H9 (cell line): Measurements from ENCODE around the gene UGT2B15. TPM values are rescaled to one million over a fixed set of nuclear protein-coding genes. Genes with fewer than 3 reads are reported as not detected.
"Not testable (repeated sequence)": the region's sequence is repeated elsewhere in the genome, so short reads cannot be mapped to it uniquely, and the experiment has no call there.

ENCODE experiments used
- DNase-seq: peaks from one replicate; pipeline ENCODE4 v3.0.0-alpha.2; 2017
- H2AFZ ChIP-seq: one replicate; pipeline ENCODE4 v1.6.1; 2013; ENCODE audit warnings: mild to moderate bottlenecking, low read length, control low read depth, moderate library complexity
- H2AK5ac ChIP-seq: 2 replicates; pipeline ENCODE4 v1.6.1; 2013; ENCODE audit warnings: low read length, control low read depth, mixed read lengths; ENCODE audit not compliant: insufficient read length
- H2BK120ac ChIP-seq: one replicate; pipeline ENCODE4 v1.6.1; 2013; ENCODE audit warnings: low read depth, mild to moderate bottlenecking, low read length, control low read depth, inconsistent platforms; ENCODE audit not compliant: poor library complexity, severe bottlenecking
- H2BK12ac ChIP-seq: 2 replicates; pipeline ENCODE4 v1.6.1; 2013; ENCODE audit warnings: low read length, control low read depth, mixed read lengths, low read depth; ENCODE audit not compliant: insufficient read length
- H2BK15ac ChIP-seq: 2 replicates; pipeline ENCODE4 v1.6.1; 2013; ENCODE audit warnings: low read depth, low read length, control low read depth
- H2BK20ac ChIP-seq: one replicate; pipeline ENCODE4 v1.6.1; 2013; ENCODE audit warnings: low read depth, mild to moderate bottlenecking, low read length, control low read depth, inconsistent platforms; ENCODE audit not compliant: poor library complexity, severe bottlenecking
- H2BK5ac ChIP-seq: 2 replicates; pipeline ENCODE4 v1.6.1; 2013; ENCODE audit warnings: low read length, control low read depth, mixed read lengths; ENCODE audit not compliant: insufficient read length
- H3K14ac ChIP-seq: 2 replicates; pipeline ENCODE4 v1.6.1; 2013; ENCODE audit warnings: low read length, control low read depth; ENCODE audit not compliant: insufficient read depth
- H3K18ac ChIP-seq: 2 replicates; pipeline ENCODE4 v1.6.1; 2013; ENCODE audit warnings: low read depth, mild to moderate bottlenecking, mixed read lengths, low read length, control low read depth; ENCODE audit not compliant: insufficient read length
- H3K23ac ChIP-seq: 2 replicates; pipeline ENCODE4 v1.6.1; 2013; ENCODE audit warnings: low read length, control low read depth, mixed read lengths, low read depth; ENCODE audit not compliant: insufficient read length
- H3K23me2 ChIP-seq: 2 replicates; pipeline ENCODE4 v1.6.1; 2013; ENCODE audit warnings: low read depth, mild to moderate bottlenecking, mixed read lengths, low read length, control low read depth; ENCODE audit not compliant: insufficient read length, poor library complexity, severe bottlenecking
- H3K27ac ChIP-seq: 2 replicates; pipeline ENCODE4 v1.5.1; 2013; ENCODE audit warnings: low read length, control low read depth, mixed read lengths, low read depth; ENCODE audit not compliant: insufficient read length
- H3K27me3 ChIP-seq: 2 replicates; pipeline ENCODE4 v1.6.1; 2013; ENCODE audit warnings: low read length, control low read depth, inconsistent platforms; ENCODE audit not compliant: insufficient read depth
- H3K4ac ChIP-seq: 2 replicates; pipeline ENCODE4 v1.6.1; 2013; ENCODE audit warnings: low read depth, mild to moderate bottlenecking, control low read depth, inconsistent platforms, low read length, moderate library complexity
- H3K4me1 ChIP-seq: 2 replicates; pipeline ENCODE4 v1.6.1; 2013; ENCODE audit warnings: low read length, control low read depth, inconsistent platforms; ENCODE audit not compliant: insufficient read depth
- H3K4me2 ChIP-seq: 2 replicates; pipeline ENCODE4 v1.6.1; 2013; ENCODE audit warnings: low read length, control low read depth, mixed read lengths; ENCODE audit not compliant: insufficient read length, insufficient read depth
- H3K56ac ChIP-seq: 2 replicates; pipeline ENCODE4 v1.6.1; 2013; ENCODE audit warnings: low read depth, mild to moderate bottlenecking, mixed read lengths, low read length, control low read depth; ENCODE audit not compliant: insufficient read length
- H3K79me1 ChIP-seq: 2 replicates; pipeline ENCODE4 v1.6.1; 2013; ENCODE audit warnings: low read depth, mild to moderate bottlenecking, moderate library complexity, low read length, control low read depth, inconsistent platforms; ENCODE audit not compliant: insufficient read depth, poor library complexity, severe bottlenecking
- H3K79me2 ChIP-seq: 2 replicates; pipeline ENCODE4 v1.6.1; 2013; ENCODE audit warnings: low read length, control low read depth, inconsistent platforms; ENCODE audit not compliant: insufficient read depth
- H3K9ac ChIP-seq: 2 replicates; pipeline ENCODE4 v1.6.1; 2013; ENCODE audit warnings: low read length, control low read depth, mixed read lengths; ENCODE audit not compliant: insufficient read length; ENCODE audit errors: extremely low read depth
- H3K9me3 ChIP-seq: one replicate; pipeline ENCODE4 v1.6.1; 2013; ENCODE audit warnings: low read depth, low read length, inconsistent platforms; ENCODE audit not compliant: control insufficient read depth
- H3T11ph ChIP-seq: one replicate; pipeline ENCODE4 v1.6.1; 2013; ENCODE audit warnings: mild to moderate bottlenecking, low read length, control low read depth, inconsistent platforms
- H4K20me1 ChIP-seq: one replicate; pipeline ENCODE4 v1.6.1; 2013; ENCODE audit not compliant: control insufficient read depth, insufficient read length, insufficient read depth
- H4K5ac ChIP-seq: 2 replicates; pipeline ENCODE4 v1.6.1; 2013; ENCODE audit warnings: low read depth, mild to moderate bottlenecking, mixed read lengths, low read length, control low read depth; ENCODE audit not compliant: insufficient read length
- H4K8ac ChIP-seq: replicated peaks from 2 replicates; pipeline ENCODE4 v1.6.1; 2013; ENCODE audit warnings: low read length, control low read depth, mixed read lengths, low read depth; ENCODE audit not compliant: insufficient read length
- H4K91ac ChIP-seq: 2 replicates; pipeline ENCODE4 v1.6.1; 2013; ENCODE audit warnings: low read depth, mild to moderate bottlenecking, moderate library complexity, mixed read lengths, low read length, control low read depth; ENCODE audit not compliant: insufficient read length
- H3K27ac Mint-ChIP-seq, 3 experiments: 2 replicates in 2 of 3; 3 replicates in 1 of 3; pipeline ENCODE4 v1.8.0; 2020 to 2021; ENCODE audit warnings: mixed read lengths in 3 of 3, mild to moderate bottlenecking in 1 of 3, moderate library complexity in 1 of 3
- H3K27me3 Mint-ChIP-seq: 2 replicates; pipeline ENCODE4 v1.8.0; 2021; ENCODE audit warnings: low read depth, mild to moderate bottlenecking, moderate library complexity, mixed read lengths
- H3K36me3 Mint-ChIP-seq, 3 experiments: 2 replicates in 2 of 3; 3 replicates in 1 of 3; pipeline ENCODE4 v1.8.0; 2020 to 2021; ENCODE audit warnings: low read depth in 3 of 3, mixed read lengths in 3 of 3; ENCODE audit not compliant: insufficient read depth in 1 of 3
- H3K4me1 Mint-ChIP-seq, 2 experiments: 2 replicates each; pipeline ENCODE4 v1.8.0; 2020; ENCODE audit warnings: mixed read lengths in 2 of 2
- H3K4me3 Mint-ChIP-seq, 2 experiments: 2 replicates in 1 of 2; 3 replicates in 1 of 2; pipeline ENCODE4 v1.8.0; 2020 to 2021; ENCODE audit warnings: mild to moderate bottlenecking in 2 of 2, mixed read lengths in 2 of 2, moderate library complexity in 1 of 2
- H3K9me3 Mint-ChIP-seq, 2 experiments: 2 replicates in 1 of 2; 3 replicates in 1 of 2; pipeline ENCODE4 v1.8.0; 2020; ENCODE audit warnings: mild to moderate bottlenecking in 2 of 2, mixed read lengths in 2 of 2, moderate library complexity in 1 of 2
- CTCF ChIP-seq: fragments of 200-600 bp; sonication (generic); conservative IDR thresholded peaks from 3 replicates; pipeline ENCODE4 v1.8.0; 2021; ENCODE audit warnings: antibody characterized with exemption, mild to moderate bottlenecking
- WGBS: extraction: QIAGEN DNeasy Blood & Tissue Kit; methylation state at CpG from one replicate; pipeline ENCODE4 v1.1.7; 2013; ENCODE audit warnings: missing lambda C conversion rate, low lambda C conversion rate, mixed read lengths; ENCODE audit not compliant: insufficient read length; ENCODE audit errors: extremely low coverage; 5-methylcytosine and 5-hydroxymethylcytosine counted together
- total RNA-seq: library from RNA; stranded (reverse); gene quantifications from 2 replicates; pipeline ENCODE4 v1.2.1, GENCODE V29; 2021

The UGT2B15 gene
- total RNA-seq, 1 experiment from 2014 or later: not detected

- Histone ChIP-seq H3K56ac (no peak overlapping the region), H3K9ac (no peak overlapping the region), H4K8ac (no peak overlapping the region), H3K23me2 (no peaks in the 10 kb centered on the region), H2AFZ (no peak overlapping the region), H3K79me2 (no peaks in the 10 kb centered on the region), H2BK15ac (no peak overlapping the region), H3K23ac (no peak overlapping the region), H3K79me1 (no peaks in the 10 kb centered on the region), H2BK20ac (no peak overlapping the region), H4K20me1 (no peaks in the 10 kb centered on the region), H4K91ac (no peak overlapping the region), H3K18ac (no peak overlapping the region), H3K4me2 (no peak overlapping the region), H3K27me3 (no peaks in the 10 kb centered on the region), H3K4ac (no peak overlapping the region), H4K5ac (peak overlapping the region; percentile 83), H2BK120ac (no peak overlapping the region), H3K9me3 (no peaks in the 10 kb centered on the region), H2AK5ac (no peak overlapping the region), H2BK5ac (no peak overlapping the region), H3K4me1 (no peaks in the 10 kb centered on the region; the same call in 1 of the 2 replicates), H2BK12ac (no peak overlapping the region), H3T11ph (no peak overlapping the region), H3K14ac (no peak overlapping the region), H3K27ac (no peak overlapping the region)
- WGBS: no CpG with 5 or more reads among the region's 3 CpGs
- TF ChIP-seq CTCF: no peak
- peaks cover 0 to 10% (median 1%) of the 10 kb centered on the region in 3 experiments; a peak in 4 of 7 replicates for H3K36me3 Mint-ChIP-seq
- no peak overlapping the region for H3K4me3 Mint-ChIP-seq
- no peak for DNase-seq
- H3K27me3 Mint-ChIP-seq: no peaks in the 10 kb centered on the region
- peak overlapping the region in 1 of 3 experiments; percentile 42; a peak in 1 of 7 replicates for H3K27ac Mint-ChIP-seq
- H3K9me3 Mint-ChIP-seq: peaks cover 0 to 5% of the 10 kb centered on the region in 2 experiments; a peak in 2 of 5 replicates
- H3K4me1 Mint-ChIP-seq: no peaks in the 10 kb centered on the region
These were observed 40.1 kb downstream of the UGT2B15 start for GRCh38 chr4:68630371-68630770.

GRCh38 chr4:68622731-68623130 is 47.7 kb downstream of the UGT2B15 start:
- H2BK12ac ChIP-seq, H2AK5ac ChIP-seq, H3K27ac ChIP-seq, H3K18ac ChIP-seq, H4K20me1 ChIP-seq, H3K4me2 ChIP-seq, H4K8ac ChIP-seq, DNase-seq, H3K56ac ChIP-seq, H3K4me1 Mint-ChIP-seq, H3K23me2 ChIP-seq, H2BK15ac ChIP-seq, H2AFZ ChIP-seq, H3K4me1 ChIP-seq, H3K9me3 Mint-ChIP-seq, H3K14ac ChIP-seq, H2BK20ac ChIP-seq, H4K91ac ChIP-seq, H3K9ac ChIP-seq, H3K23ac ChIP-seq, H3K27ac Mint-ChIP-seq, H3K27me3 ChIP-seq, H4K5ac ChIP-seq, H3T11ph ChIP-seq, H3K36me3 Mint-ChIP-seq, H3K4ac ChIP-seq, H3K27me3 Mint-ChIP-seq, H3K79me2 ChIP-seq, H3K79me1 ChIP-seq, H3K9me3 ChIP-seq, H2BK5ac ChIP-seq, H2BK120ac ChIP-seq, H3K4me3 Mint-ChIP-seq: not testable (repeated sequence)
- no CpG with 5 or more reads among the region's 2 CpGs for WGBS
